Measurements from ENCODE around the gene UBXN1. TPM values are rescaled to one million over a fixed set of nuclear protein-coding genes. Genes with fewer than 3 reads are reported as not detected.

Gene UBXN1
- total RNA-seq, 5 donors from 2014 or later (not counting 1 experiment from before 2014, with no cell fraction given) = 180 to 199 (median 196) TPM

DNA sequence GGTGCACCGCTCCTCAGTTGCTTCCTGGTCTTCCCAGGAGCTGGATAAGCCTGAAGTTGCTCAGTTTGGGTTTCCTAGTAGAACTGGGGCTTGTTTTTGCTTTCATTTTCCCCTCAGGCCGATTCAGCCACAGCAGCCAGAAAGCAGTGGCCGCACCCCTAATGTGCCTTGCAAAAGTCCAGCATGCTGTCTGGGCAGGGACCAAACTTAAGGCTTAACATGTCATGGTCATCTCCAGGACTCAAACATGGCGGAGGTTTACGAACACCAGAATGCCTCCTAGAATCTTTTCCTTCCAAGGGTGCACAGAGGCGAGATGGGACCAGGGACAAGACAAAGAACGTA lies 31.1 kb upstream of the UBXN1 start:
- H3K36me3 ChIP-seq (ENCODE audit: control insufficient read depth in 2 of 2, extremely low read depth in 1 of 2, insufficient read depth in 1 of 2, low read length in 1 of 2) = peaks cover 0 to 39% of the 10 kb centered on the region in 2 donors
- Mint-ChIP-seq H3K36me3 (peaks cover 23% of the 10 kb centered on the region), H3K4me1 (peaks cover 64 to 77% (median 70%) of the 10 kb centered on the region in 3 donors), H3K4me3 (peak overlapping the region; percentile 88 to 97 (median 90)), H3K27me3 (no peaks in the 10 kb centered on the region), H3K9me3 (no peaks in the 10 kb centered on the region), H3K27ac (peak overlapping the region; percentile 95 to 97)
- DNase-seq = peak in 3 of 35 experiments; percentile 2 to 16 (median 13)
- no peaks in the 10 kb centered on the region for H3K27me3 ChIP-seq (replicated peaks in 1 of 2; ENCODE audit: control insufficient read depth in 2 of 2, extremely low read depth in 1 of 2, insufficient read depth in 2 of 2, low read length in 1 of 2)
- POLR2A ChIA-PET = interaction anchor here (0.5 to 2.2 kb wide), 7 partner anchors 33 to 136 kb away, joined by 3 to 10 read pairs (median 6); partner anchors contain the start of genes C11orf98 (in 1 of the 2), CSKMT (in 1 of the 2), EEF1G (in 1 of the 2) and UQCC3 (in 1 of the 2)
- peak overlapping the region; percentile 70 to 71 for H3K4me3 ChIP-seq (ENCODE audit: control insufficient read depth in 1 of 2, extremely low read depth in 1 of 2, low read length in 1 of 2)
- CTCF ChIA-PET = interaction anchor here in 1 of 2 donors (1.2 kb wide), 1 partner anchor 17 kb away, joined by 5 read pairs; the partner anchor contains the start of gene HNRNPUL2
- ATAC-seq (replicated peaks in 1 of 4) = no peak
- no peaks in the 10 kb centered on the region for H3K9me3 ChIP-seq
- peaks cover 19 to 50% of the 10 kb centered on the region in 2 experiments for H3K4me1 ChIP-seq (ENCODE audit: control insufficient read depth in 1 of 2, extremely low read depth in 1 of 2, insufficient read depth in 2 of 2, low read length in 2 of 2)
- 65% methylated on average over 4 of the region's 7 CpGs for WGBS (ENCODE audit: insufficient coverage)
- peak overlapping the region; percentile 94 for H3K27ac ChIP-seq (ENCODE audit: low read length)

- WGBS (ENCODE audit: insufficient coverage) = 1% methylated on average over 34 of the region's 47 CpGs
- Histone ChIP-seq H3K36me3 (ENCODE audit: control insufficient read depth in 2 of 2, extremely low read depth in 1 of 2, insufficient read depth in 1 of 2, low read length in 1 of 2) (peaks cover 0 to 35% of the 10 kb centered on the region in 2 donors), H3K4me1 (ENCODE audit: control insufficient read depth in 1 of 2, extremely low read depth in 1 of 2, insufficient read depth in 2 of 2, low read length in 2 of 2) (peaks cover 19 to 50% of the 10 kb centered on the region in 2 experiments), H3K4me3 (ENCODE audit: control insufficient read depth in 1 of 2, extremely low read depth in 1 of 2, low read length in 1 of 2) (peak overlapping the region; percentile 70 to 71), H3K27ac (ENCODE audit: low read length) (peak overlapping the region; percentile 94), H3K27me3 (replicated peaks in 1 of 2; ENCODE audit: control insufficient read depth in 2 of 2, extremely low read depth in 1 of 2, insufficient read depth in 2 of 2, low read length in 1 of 2) (no peaks in the 10 kb centered on the region), H3K9me3 (no peaks in the 10 kb centered on the region)
- peaks cover 21% of the 10 kb centered on the region for H3K36me3 Mint-ChIP-seq
- H3K4me1 Mint-ChIP-seq = peaks cover 63 to 74% (median 67%) of the 10 kb centered on the region in 3 donors
- POLR2A ChIA-PET = interaction anchor here (0.5 to 2.2 kb wide), 12 partner anchors 18 to 145 kb away, joined by 3 to 10 read pairs (median 5); partner anchors contain the start of genes C11orf98 (in 1 of the 2), CSKMT (in 1 of the 2), EEF1G (in 1 of the 2) and HNRNPUL2 (in 1 of the 2)
- peak; percentile 90 to 99 (median 97) for DNase-seq
- H3K4me3 Mint-ChIP-seq = peak overlapping the region; percentile 88 to 97 (median 90)
- ATAC-seq (replicated peaks in 1 of 4) = peak; percentile 80 to 85 (median 82)
- no peaks in the 10 kb centered on the region for H3K9me3 Mint-ChIP-seq
- CTCF ChIA-PET = interaction anchor here in 1 of 2 donors (0.6 to 1.4 kb wide), 5 partner anchors 17 to 285 kb away, joined by 3 to 6 read pairs (median 4); partner anchors contain the start of genes HNRNPUL2 and SLC3A2
- peak overlapping the region; percentile 95 to 97 for H3K27ac Mint-ChIP-seq
- no peaks in the 10 kb centered on the region for H3K27me3 Mint-ChIP-seq
Measured at GRCh38 chr11:62709247-62710000, 30.6 kb upstream of the UBXN1 start.

DNA sequence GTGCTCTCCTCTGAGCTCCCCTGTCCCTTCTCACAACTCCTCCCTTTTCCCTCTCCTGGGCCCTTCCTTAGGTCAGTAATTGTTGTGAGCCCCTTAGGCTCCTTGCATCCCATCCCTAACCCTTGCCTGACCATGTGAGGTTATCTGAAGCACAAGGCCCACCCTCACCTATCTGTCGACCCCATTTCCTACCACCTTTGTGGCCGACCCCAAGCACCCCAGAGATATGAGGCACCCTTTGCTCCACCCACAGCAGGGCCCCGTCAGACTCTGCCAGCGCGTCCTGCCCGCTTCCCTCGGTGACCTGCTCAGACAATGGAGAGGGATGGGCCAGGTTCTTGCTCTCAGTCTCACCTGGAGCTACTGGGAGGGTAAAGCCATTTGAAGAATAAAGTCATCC lies 29.9 kb upstream of the UBXN1 start:
- ChIA-PET POLR2A (interaction anchor here (0.5 to 2.2 kb wide), 11 partner anchors 19 to 173 kb away, joined by 3 to 8 read pairs (median 4); partner anchors contain the start of genes C11orf98 (in 1 of the 2), CSKMT (in 1 of the 2), EEF1G (in 1 of the 2) and HNRNPUL2 (in 1 of the 2)), CTCF (interaction anchor here (0.5 to 1.4 kb wide), 7 partner anchors 17 to 284 kb away, joined by 3 to 6 read pairs (median 4); partner anchors contain the start of genes HNRNPUL2 (in 1 of the 2), SLC3A2 (in 1 of the 2) and ZBTB3 (in 1 of the 2))
- Histone ChIP-seq H3K4me1 (ENCODE audit: control insufficient read depth in 1 of 2, extremely low read depth in 1 of 2, insufficient read depth in 2 of 2, low read length in 2 of 2) (peaks cover 19 to 50% of the 10 kb centered on the region in 2 experiments), H3K27me3 (replicated peaks in 1 of 2; ENCODE audit: control insufficient read depth in 2 of 2, extremely low read depth in 1 of 2, insufficient read depth in 2 of 2, low read length in 1 of 2) (no peaks in the 10 kb centered on the region), H3K27ac (ENCODE audit: low read length) (peak overlapping the region; percentile 94), H3K36me3 (ENCODE audit: control insufficient read depth in 2 of 2, extremely low read depth in 1 of 2, insufficient read depth in 1 of 2, low read length in 1 of 2) (peaks cover 0 to 29% of the 10 kb centered on the region in 2 donors), H3K4me3 (ENCODE audit: control insufficient read depth in 1 of 2, extremely low read depth in 1 of 2, low read length in 1 of 2) (peak overlapping the region; percentile 70 to 71), H3K9me3 (no peaks in the 10 kb centered on the region)
- H3K4me3 Mint-ChIP-seq = peak overlapping the region; percentile 88 to 97 (median 90)
- H3K36me3 Mint-ChIP-seq = peaks cover 16% of the 10 kb centered on the region
- peaks cover 60 to 69% (median 63%) of the 10 kb centered on the region in 3 donors for H3K4me1 Mint-ChIP-seq
- 0% methylated on average over 4 of the region's 7 CpGs for WGBS (ENCODE audit: insufficient coverage)
- DNase-seq (peak in 28 of 35 experiments; percentile 18 to 64 (median 35)), ATAC-seq (replicated peaks in 1 of 4) (peak; percentile 27 to 45 (median 34))
- peak overlapping the region; percentile 95 to 97 for H3K27ac Mint-ChIP-seq
- H3K27me3 Mint-ChIP-seq = no peaks in the 10 kb centered on the region
- no peaks in the 10 kb centered on the region for H3K9me3 Mint-ChIP-seq

GRCh38 chr11:62708392-62708791 lies 29.5 kb upstream of the UBXN1 start:
- peak overlapping the region; percentile 94 for H3K27ac ChIP-seq (ENCODE audit: low read length)
- DNase-seq (no peak), ATAC-seq (replicated peaks in 1 of 4) (no peak)
- peaks cover 19 to 50% of the 10 kb centered on the region in 2 experiments for H3K4me1 ChIP-seq (ENCODE audit: control insufficient read depth in 1 of 2, extremely low read depth in 1 of 2, insufficient read depth in 2 of 2, low read length in 2 of 2)
- peaks cover 57 to 65% (median 60%) of the 10 kb centered on the region in 3 donors for H3K4me1 Mint-ChIP-seq
- ChIA-PET CTCF (interaction anchor here (0.5 to 1.4 kb wide), 5 partner anchors 45 to 284 kb away, joined by 4 to 6 read pairs (median 4); partner anchors contain the start of genes SLC3A2 (in 1 of the 2) and ZBTB3 (in 1 of the 2)), POLR2A (interaction anchor here (0.5 to 2.2 kb wide), 8 partner anchors 19 to 173 kb away, joined by 3 to 8 read pairs (median 4); partner anchors contain the start of genes HNRNPUL2 (in 1 of the 2), TUT1 (in 1 of the 2), UQCC3 (in 1 of the 2) and ZBTB3 (in 1 of the 2))
- 100% methylated on average over 2 of the region's 5 CpGs for WGBS (ENCODE audit: insufficient coverage)
- H3K27me3 ChIP-seq (replicated peaks in 1 of 2; ENCODE audit: control insufficient read depth in 2 of 2, extremely low read depth in 1 of 2, insufficient read depth in 2 of 2, low read length in 1 of 2) = no peaks in the 10 kb centered on the region
- H3K4me3 ChIP-seq (ENCODE audit: control insufficient read depth in 1 of 2, extremely low read depth in 1 of 2, low read length in 1 of 2) = peak overlapping the region; percentile 70 to 71
- H3K36me3 Mint-ChIP-seq = peaks cover 13% of the 10 kb centered on the region
- H3K4me3 Mint-ChIP-seq = peak overlapping the region; percentile 88 to 97 (median 90)
- peaks cover 0 to 25% of the 10 kb centered on the region in 2 donors for H3K36me3 ChIP-seq (ENCODE audit: control insufficient read depth in 2 of 2, extremely low read depth in 1 of 2, insufficient read depth in 1 of 2, low read length in 1 of 2)
- no peaks in the 10 kb centered on the region for H3K27me3 Mint-ChIP-seq
- no peaks in the 10 kb centered on the region for H3K9me3 ChIP-seq
- H3K27ac Mint-ChIP-seq = peak overlapping the region; percentile 95 to 97
- no peaks in the 10 kb centered on the region for H3K9me3 Mint-ChIP-seq

DNA sequence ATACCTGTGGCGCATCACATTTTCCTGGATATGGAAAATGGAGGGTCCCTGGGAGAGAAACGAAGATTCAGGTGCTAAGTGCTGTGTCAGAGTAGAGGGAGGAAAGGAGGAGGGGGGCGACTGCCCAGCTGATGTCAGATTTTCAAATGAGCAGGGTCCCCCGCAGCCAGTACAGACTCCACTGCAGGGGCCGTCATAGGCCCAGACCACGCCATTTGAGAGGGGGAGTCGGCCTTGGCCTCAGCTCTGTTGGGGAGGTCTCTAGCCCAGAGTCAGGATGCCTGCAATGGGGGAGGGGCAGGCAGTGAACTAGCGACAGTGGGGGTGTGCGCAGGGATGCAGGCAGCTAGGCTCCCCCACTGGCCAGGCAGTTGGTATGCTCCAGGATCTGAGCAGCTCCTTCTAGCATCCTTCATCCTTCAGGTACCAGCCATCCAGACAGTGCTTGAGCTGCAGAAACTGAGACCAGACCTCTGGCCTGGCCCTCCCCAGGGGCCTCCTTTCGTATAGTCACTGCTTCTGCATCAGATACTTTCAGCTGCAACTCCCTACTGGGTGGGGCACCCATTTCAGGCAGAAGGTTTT lies 28.5 kb upstream of the UBXN1 start, which contains the start of the genes BSCL2 and GNG3:
TSS of gene BSCL2 (minus strand) at position 148 of the 585 bp plus-strand sequence. CDS start 229 bp downstream, outside the sequence.
TSS of gene GNG3 (plus strand) at position 400 of the 585 bp plus-strand sequence. CDS start 620 bp downstream, outside the sequence.
- peaks cover 19 to 48% of the 10 kb centered on the region in 2 experiments for H3K4me1 ChIP-seq (ENCODE audit: control insufficient read depth in 1 of 2, extremely low read depth in 1 of 2, insufficient read depth in 2 of 2, low read length in 2 of 2)
- peaks cover 11% of the 10 kb centered on the region for H3K36me3 Mint-ChIP-seq
- H3K27ac Mint-ChIP-seq = peak within 1 kb of the TSS; percentile 95 to 97
- ATAC-seq (replicated peaks in 1 of 4) (no peak), DNase-seq (no peak)
- H3K4me3 Mint-ChIP-seq = peak within 1 kb of the TSS; percentile 88 to 97 (median 90)
- peaks cover 46 to 55% (median 50%) of the 10 kb centered on the region in 3 donors for H3K4me1 Mint-ChIP-seq
- peaks cover 0 to 14% of the 10 kb centered on the region in 2 donors for H3K36me3 ChIP-seq (ENCODE audit: control insufficient read depth in 2 of 2, extremely low read depth in 1 of 2, insufficient read depth in 1 of 2, low read length in 1 of 2)
- H3K27me3 ChIP-seq (replicated peaks in 1 of 2; ENCODE audit: control insufficient read depth in 2 of 2, extremely low read depth in 1 of 2, insufficient read depth in 2 of 2, low read length in 1 of 2) = no peaks in the 10 kb centered on the region
- H3K27me3 Mint-ChIP-seq = no peaks in the 10 kb centered on the region
- H3K9me3 Mint-ChIP-seq = no peaks in the 10 kb centered on the region
- H3K9me3 ChIP-seq = no peaks in the 10 kb centered on the region
- ChIA-PET POLR2A (interaction anchor here (0.5 to 1.7 kb wide), 3 partner anchors 47 to 115 kb away, joined by 3 to 8 read pairs (median 4); partner anchors contain the start of genes TUT1 (in 1 of the 2) and ZBTB3 (in 1 of the 2)), CTCF (interaction anchor here (1.2 to 2.3 kb wide), 2 partner anchors 46 to 115 kb away, joined by 5 to 10 read pairs; partner anchors contain the start of genes TUT1 (in 1 of the 2) and ZBTB3 (in 1 of the 2))
- peak within 1 kb of the TSS; percentile 70 to 71 for H3K4me3 ChIP-seq (ENCODE audit: control insufficient read depth in 1 of 2, extremely low read depth in 1 of 2, low read length in 1 of 2)
- H3K27ac ChIP-seq (ENCODE audit: low read length) = peak within 1 kb of the TSS; percentile 94
- WGBS (ENCODE audit: insufficient coverage) = 94% methylated on average over 5 of the region's 10 CpGs
